GM19043 (cell line): ENCODE measurements around the gene SH3D21.

Experiments used
- ATAC-seq: cut with Tn5 transposase; IDR thresholded peaks from one replicate; pipeline ENCODE4 v1.9.1; 2021; ENCODE audit warnings: low read depth; ENCODE audit not compliant: unreplicated experiment

SH3D21 gene

DNA sequence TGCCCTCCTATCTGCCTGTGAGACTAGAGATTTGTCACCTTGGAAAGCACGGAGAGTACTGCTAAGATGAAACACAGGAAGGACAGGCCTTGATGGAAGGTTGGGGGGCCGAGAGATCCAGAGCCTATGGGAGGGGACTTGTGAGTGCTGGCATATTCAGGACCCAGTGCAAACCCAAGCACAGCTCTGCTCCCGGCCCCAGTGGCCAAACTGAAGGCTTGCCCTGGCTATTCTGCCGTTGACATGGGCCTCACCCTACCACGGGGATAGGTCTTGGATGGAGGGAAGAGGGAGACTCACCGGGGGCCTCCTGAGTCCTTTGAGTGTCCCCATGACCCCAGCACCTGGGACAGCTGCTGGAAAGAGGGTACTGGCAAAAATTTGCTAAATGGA, 21.9 kb downstream of the SH3D21 start:
- ATAC-seq = no peak

DNA sequence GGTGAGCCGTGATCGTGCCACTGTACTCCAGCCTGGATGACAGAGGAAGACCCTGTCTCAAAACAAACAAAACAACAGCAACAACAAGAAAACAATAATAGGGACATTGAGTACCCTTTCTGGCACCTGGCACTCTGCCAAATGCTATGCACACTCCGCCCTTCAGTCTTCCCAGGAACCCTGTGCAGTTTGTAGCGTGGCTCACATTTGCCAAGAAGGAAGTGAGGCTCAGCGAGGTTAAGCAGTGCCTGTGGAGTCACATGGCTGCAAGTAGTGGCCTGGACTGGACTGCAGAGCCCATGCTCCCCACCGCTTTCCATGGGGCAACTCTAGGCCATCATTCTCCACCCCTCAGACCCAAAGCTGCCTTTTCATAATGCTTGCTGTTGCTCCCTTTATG, 22.5 kb downstream of the SH3D21 start:
- ATAC-seq = no peak

DNA sequence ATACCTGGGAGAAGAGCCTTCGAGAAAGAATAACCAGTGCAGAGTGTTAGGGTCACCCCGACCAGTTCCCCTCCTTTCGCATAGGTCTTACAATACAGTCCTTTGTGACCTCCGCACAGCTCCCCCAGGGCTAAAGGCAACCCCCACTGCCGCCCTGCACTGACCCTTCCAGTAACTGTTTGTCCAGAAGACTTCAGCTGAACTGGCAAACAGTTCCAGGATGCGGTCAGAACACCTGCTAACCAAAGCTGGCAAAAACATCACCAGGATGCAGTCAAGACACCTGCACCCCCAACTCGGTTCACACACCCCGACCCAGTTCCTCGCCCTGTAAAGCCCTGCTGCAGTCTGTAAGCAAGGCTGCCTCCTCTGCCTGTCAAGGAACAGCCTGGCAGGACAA, 23.6 kb downstream of the SH3D21 start:
- ATAC-seq = no peak

DNA sequence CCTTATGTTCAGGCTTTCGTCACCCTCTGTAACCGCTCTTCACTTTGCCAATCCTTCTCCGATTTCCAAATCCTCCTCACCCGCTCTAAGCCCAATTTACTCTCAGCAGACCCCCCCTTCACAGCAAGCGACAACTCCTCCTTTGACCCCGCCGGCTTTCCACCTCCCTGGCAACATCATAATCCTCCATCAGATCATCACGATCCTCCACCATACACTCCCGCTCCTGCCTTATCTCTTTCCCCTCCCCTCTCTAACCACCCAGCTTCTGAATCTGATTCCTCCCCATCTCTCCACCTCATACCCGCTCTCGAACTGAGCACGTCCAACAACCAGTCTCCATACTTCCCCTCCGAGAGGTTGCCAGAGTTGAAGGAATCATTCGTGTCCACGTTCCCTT, 24.8 kb downstream of the SH3D21 start:
- ATAC-seq = no peak

DNA sequence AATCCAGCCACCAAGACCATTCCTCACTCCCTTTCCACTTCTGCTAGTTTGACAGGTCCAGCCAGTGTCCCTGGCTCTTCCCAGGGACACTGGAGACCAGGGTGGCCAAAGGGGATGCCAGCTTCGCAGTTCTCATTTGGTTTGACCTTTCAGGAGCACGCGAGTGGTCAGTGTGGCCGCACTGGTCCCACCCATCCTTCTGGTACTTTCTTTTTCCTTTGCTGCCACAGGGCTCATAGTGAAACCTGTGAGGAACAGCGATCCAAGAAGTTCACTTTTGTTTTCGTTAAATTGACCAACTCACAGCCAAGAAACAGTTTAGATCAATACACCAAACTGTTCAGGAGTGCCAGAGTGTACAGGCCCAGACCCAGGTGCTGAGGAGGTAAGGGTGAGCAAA, 31.7 kb downstream of the SH3D21 start:
- no peak for ATAC-seq

DNA sequence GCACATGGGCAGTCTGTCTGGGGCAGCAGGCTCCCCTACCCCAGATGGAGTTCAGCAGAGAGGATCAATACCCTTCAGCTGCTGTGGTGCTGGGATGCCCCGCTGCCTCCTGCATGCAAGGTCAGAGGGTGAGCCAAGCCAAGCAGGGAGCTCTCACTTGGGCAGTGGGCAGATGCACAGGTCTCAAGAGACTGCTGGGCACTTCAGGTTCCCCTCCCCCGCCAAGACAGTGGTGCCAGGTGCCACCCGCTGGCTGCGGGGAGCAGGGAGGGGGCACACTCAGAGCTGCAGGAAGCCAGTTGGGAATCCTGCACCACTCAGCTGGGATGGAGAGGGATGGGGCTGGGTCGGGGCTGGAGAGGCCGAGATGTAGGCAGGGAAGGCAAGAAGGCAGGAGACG, 33.0 kb downstream of the SH3D21 start:
- ATAC-seq = no peak

DNA sequence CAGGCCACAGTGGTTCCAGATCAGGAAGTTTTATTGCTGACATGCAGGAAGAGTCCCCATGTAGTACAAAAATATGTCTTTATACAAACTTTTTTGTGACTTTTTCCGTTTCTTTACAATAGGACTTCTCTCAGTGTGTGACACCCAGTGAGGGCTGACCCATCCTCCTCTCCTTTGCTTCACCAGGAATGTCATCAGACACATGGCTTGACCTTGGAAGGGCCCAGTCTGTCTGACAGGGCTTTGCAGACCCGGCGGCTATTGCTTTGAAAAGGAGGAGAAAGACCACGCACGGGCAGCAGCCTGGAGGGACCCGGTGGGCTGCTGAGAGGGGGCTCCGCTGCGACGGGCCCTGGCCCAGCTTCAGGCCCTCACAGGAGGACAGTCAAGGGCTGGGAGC, 33.4 kb downstream of the SH3D21 start:
- no peak for ATAC-seq

DNA sequence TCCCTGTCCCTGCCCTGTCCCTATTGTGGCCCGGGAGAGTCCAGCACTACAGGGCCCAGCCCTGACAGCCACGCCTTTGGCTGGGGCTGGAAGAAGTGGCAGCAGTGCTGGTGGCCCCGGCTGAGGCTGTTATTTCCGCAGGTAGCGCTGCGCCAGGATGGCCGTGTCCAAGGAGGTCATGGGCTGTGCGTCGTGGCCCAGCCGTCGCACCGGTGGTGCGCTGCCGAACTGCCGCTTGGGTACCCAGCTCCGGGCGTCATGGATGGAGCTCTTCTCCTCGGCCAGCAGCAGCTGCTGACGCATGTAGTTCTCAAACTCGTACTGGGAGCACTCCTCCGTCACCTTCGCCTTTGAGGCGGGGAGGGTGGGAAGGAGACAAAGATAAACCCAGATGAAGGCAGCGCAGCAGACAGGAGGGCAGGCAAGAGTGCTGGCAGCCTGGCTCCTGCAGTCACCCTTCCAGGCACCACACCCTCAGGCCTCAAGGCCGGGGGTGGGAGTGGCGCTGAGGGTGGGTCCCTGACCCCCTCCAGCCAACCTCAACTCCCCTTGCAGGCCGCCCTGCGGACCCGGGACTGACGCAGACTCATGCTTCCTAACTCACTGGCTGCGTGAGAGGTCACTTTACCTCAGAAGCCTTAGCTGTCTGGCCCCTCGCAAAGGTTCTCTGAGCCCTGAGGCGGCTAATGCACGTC, 35.6 kb downstream of the SH3D21 start:
- no peak for ATAC-seq

DNA sequence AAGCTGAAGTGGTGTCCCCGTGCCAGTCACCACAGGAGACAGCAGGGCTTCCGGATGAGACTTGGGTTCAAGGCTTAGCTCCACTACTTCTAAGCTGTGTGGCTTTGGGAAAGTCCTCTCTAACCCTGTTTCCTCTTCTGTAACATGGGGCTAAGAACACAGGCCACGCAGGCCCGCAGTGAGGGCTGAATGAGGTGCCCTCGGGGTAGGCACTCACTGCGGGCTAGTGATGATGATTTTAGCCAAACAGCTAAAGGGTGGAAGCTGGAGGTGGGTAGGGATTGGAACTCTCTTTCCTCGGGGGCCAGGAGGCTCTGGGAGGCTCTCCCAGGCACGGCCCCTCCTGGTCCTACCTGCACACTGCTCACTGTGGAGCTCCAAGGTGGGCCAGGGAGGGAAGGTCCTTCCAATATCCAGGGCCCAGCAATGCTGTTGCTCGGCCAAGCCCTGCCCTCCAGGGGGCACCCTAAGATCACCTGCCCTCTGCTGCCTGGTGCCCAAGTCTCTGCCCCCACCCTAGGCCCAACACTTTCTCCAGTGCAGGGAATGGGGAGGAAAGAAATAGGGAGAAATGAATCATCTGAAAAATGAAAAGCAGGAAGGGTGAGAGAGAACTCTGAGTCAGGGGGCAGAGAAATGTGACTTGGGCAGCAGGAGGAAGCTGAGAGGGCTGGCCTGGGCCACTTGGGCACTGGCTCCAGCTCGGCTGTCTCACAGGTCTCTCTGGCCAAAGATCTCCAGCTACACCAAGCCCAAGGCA, 36.4 kb downstream of the SH3D21 start:
- no peak for ATAC-seq

DNA sequence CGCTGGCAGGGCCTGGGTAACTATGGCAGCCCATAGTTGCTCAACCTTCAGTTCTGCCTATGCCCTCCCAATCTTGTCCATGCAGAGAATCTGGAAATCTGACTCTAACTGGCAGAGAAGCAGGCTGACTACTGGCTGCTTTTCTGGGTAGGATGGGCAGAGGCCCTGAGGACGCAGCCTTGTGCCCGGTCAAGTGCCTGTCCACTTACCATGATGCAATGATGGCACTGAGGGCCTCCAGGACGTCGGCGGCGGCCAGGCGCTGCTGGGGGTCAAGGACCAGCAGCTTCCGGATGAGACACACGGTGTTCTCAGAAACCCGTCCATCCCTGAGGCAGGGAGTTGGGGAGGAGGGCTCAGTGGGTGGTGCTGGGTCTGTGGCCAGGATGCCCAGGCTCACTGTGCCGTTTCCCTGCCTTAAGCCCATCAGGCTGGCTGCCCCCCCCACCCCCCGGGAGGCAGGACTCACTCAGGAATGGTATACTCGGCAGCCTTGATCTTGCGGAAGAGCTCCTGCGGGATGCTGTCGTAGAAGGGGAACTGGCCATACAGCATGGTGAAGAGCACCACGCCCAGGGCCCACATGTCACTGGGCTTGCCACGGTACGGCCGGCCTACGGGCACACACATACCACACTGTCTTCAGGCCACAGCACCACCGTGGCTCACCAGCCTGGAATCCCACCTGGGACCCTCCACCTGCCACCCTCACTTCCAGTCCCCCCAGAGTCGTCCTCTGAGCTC, 37.7 kb downstream of the SH3D21 start:
- no peak for ATAC-seq

DNA sequence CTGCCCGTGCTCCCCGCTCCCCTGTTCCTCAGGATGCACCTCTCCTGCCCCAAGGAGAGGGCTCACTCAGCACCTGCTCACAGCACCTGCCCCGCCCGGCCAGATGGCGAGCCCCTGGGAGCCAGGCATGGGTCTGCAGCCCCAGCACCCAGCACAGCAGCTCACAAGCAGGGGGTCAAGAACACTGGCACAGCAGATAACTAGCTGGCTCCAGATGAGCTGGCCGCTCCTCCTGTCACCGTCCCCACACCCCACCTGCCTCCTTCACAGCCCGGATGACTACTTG, 38.2 kb downstream of the SH3D21 start:
- ATAC-seq = no peak

DNA sequence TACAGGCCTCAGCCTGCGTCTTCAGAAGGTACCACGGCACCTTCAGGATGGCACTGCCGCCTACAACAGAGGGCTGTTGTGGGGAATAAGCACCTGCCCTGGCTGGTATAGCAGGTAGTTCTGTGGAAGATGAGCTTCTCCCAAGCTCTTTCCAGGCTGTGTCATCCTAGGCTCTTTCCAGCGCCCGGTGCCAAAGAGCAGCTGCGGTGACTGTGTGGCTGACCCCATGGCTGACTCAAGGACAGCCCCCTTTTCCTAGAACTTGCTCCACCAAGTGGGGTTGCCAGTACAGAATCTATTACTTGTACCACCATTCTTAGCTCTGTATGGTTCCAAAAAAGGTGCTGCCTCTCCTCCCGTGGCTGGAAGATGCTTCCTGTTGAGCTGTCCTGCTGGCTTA, 39.2 kb downstream of the SH3D21 start:
- ATAC-seq = no peak

DNA sequence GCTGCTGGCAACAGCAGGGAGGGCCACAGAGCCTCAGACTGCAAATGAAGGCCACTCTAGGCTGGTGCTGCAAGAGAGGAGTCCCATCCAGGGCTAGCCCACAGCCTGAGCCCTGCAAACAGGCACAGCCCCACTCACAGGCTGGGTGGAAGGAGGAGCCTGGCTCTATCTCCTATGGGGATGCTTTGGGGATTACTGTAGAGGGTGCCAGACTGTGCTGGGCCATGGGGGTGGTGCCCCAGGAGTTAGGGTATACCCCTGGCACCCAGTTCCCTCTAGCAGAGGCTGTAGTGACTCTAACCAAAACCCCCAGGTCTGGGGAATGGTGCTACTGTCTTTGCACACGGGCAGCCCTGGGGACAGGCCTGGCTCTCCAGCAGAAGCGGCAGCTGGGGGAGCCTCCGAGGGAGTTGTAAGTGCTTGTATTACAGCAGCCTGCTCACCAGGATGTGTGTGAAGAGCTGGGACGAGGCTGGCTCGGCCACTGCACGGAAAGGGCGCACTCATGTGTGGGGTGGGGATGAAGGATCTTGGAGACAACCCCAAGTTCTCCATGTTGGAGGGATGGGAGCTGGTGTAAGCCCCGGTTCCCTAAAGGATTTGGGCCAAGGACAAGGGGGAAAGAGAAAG, 40.7 kb downstream of the SH3D21 start:
- no peak for ATAC-seq

DNA sequence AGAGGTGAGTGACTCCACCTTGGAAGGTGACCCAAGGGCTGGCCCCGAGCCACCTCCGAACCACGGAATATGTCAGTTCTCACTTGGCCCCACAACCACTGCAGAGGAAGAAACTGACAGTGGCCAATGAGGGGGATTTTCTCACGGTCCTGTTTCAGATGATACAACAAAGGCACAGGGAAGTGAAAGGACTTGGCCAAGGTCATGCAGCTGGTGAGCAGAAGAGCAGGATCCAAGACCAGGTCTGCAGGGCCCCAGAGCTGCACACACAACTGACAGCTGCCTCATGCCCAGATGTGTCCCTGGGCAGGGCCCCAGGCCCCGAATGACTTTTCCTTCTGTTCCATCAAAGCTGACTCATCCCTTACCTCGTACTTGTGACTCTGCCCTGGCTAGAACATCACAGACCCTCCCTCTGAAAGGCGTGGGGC, 43.1 kb downstream of the SH3D21 start:
- peak; percentile 94 for ATAC-seq

DNA sequence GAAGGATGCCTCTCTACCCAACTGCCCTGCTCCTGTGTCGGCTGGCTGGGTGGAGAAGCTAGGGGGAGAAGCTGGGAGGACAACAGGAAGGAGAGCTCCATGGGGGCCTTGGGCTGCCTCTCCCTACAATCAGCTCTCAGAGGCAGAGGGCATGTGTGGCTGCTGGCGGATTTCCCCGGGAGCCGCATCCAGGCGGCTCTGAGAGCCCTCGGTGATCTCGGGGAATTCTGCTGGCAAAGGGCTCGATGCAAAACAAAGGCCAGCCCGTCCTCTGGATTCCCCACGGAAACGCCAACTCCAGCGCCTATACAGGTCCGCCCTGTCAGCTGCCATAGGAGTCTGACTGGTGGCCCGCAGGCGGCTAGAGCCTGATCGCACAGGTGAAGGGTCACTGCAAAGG, 43.7 kb downstream of the SH3D21 start:
- no peak for ATAC-seq

DNA sequence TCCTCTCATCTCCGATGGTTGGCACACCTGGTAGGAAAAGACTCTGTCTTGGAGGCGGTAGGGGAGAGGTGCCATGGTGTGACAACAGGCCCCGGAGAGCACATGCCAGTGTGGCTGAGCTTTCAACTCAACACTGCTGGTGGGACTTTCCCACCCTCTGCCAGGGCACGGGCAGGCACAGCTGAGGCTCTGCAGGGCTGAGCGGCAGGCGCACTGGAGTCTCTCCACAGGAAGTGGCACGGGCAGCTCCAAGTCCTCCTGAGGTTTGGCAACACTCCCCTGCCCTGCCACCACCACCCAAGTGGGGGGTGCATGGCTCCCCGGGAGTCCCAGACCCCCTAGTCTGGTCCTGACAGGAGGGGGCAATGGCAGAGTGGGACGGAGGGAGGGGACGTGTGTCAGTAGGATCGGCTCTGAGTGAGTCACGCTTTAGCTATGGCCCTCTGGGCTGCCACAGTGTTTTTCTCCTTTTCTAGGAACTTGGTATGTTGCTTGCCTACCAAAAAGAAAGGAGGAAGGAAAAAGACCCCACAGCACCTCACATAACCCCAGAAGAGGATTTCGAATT, 44.6 kb downstream of the SH3D21 start:
- ATAC-seq = no peak

DNA sequence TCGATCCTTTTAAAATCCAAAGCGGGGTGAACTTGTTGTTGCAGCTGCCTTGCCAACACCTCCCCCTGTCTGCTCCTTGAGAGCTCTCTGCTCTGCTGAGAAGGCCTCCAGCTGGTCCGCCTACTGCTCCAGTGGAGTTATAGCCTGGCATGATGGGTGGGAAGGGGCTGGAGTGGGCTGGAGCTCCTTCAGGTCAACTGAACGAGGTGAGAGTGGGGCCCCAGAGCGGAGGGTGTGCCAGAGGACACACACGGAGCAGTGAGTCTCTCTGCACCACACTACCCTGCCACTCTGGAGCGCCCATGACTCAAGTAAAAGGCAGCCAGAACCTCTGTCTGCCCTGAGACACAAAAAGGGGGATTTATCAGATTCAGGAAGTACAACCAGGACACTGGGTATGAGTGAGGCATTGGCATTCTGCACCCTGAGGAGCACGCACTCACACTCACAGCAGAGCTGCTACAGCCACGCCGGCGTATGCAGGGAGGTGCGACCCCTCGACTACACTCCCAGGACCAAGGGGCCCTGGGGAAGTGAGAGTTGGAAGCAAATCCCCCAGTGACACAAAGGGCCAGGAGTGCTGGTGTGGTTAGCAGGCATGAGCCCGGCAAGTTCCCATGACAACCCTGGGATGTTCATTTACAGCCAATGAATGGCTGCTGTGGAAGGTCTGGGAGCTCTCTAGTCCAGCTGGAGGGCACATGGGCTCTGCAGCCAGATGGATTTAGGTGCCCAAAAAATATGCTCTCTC, 45.2 kb downstream of the SH3D21 start:
- ATAC-seq = no peak

DNA sequence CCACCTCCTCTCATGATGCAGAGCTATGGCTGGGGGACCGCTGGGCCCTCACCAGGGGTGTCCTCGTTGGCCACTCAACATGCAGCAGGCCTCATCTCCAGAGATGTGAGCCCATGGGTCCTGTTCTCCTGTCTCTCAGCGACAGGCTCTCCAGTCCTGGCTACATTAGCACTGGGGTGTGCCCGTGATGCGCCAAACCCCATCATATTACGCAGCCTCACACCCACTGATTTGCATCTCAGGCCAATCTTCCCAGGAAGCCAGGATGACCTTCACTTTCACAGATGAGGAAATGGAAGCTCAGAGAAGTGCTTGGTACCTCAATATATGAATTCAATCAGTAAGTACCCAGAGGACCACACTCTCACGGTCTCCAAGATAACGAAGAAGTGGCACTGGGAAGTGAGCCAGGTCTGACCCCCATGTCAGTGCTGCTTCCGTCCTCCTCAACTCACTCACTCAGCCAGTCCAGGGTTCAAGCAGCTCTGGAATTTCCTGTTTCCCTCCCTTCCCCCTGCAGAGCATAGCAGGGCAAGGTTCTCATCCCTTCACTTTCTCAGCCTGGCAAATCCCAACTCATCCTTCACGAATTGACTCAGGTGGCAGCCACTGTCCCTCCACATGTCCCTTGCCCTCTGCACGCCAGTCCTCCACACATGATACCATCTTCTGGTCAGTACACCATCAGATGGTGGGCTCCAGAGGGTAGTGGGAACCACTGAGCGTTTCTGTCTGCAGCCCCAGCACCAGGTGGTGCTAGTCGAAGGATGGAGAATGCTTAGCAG, 46.1 kb downstream of the SH3D21 start:
- ATAC-seq = no peak
